ENCODE results near the gene ZNF727. TPM values are rescaled to one million over a fixed set of nuclear protein-coding genes. Genes with fewer than 3 reads are reported as not detected.

ZNF727 gene
- total RNA-seq = 1.8 and 2.1 TPM in 2 replicates

GRCh38 chr7:64045301-64046040, at the start of gene ZNF727:
TSS of gene ZNF727 (plus strand) at chr7:64045434. CDS start at chr7:64045622, 188 bp downstream.

GRCh38 chr7:63998549-63998948, 46.7 kb upstream of the ZNF727 start, which contains the start of gene ZNF722:
TSS of gene ZNF722 (plus strand) at chr7:63998849. CDS start at chr7:63998962, 113 bp downstream.

Other genes starting within 250 kb of the ZNF727 start
- not detected in 2 replicates for gene ZNF722, start 46.6 kb upstream of the ZNF727 start, total RNA-seq
- not detected in 2 replicates for gene ZNF735, start 161.8 kb downstream of the ZNF727 start, total RNA-seq
- not detected in 2 replicates for gene ZNF679, start 183.0 kb downstream of the ZNF727 start, total RNA-seq